ENCODE results near the gene SLC39A7. TPM values are rescaled to one million over a fixed set of nuclear protein-coding genes. Genes with fewer than 3 reads are reported as not detected.

SLC39A7 gene
- total and polyA plus RNA-seq, 8 donors = 9.3 to 119 (median 61.2) TPM

DNA sequence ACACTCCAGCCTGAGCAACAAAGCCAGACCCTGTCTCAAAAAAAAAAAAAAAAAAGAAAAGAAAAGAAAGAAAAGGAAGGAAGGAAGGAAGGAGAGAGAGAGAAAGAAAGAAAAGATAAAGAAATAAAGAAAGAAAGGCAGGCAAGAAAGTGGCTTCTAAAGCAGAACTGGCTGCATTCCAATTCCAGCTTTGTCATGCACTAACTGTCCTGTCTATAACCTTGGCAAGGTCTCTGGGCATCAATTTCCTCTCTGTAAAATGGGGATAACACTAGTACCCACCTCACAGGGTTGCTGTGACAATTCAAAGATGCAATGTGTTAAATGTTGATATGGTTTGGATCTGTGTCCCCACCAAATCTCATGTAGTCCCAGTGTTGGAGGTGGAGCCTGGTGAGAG lies 35.7 kb downstream of the SLC39A7 start:
- no peak for DNase-seq
- Histone ChIP-seq H3K27ac (no peak overlapping the region), H3K27me3 (peaks cover 0 to 50% (median 12%) of the 10 kb centered on the region in 3 donors), H3K4me1 (no peaks in the 10 kb centered on the region), H3K36me3 (no peaks in the 10 kb centered on the region), H3K9me3 (no peaks in the 10 kb centered on the region), H3K4me3 (no peak overlapping the region)
- intact Hi-C loops (cut with DNase I; ENCODE audit: low total_unique reads) = loop anchor here (10.0 kb wide), 1 partner anchor 112 kb away; no protein-coding TSS in a partner anchor
- TF ChIP-seq POLR2A (IDR thresholded peaks at IDR 0.05) = no peak
- TF ChIP-seq CTCF (IDR thresholded peaks at IDR 0.05) = no peak
- TF ChIP-seq EP300 (IDR thresholded peaks at IDR 0.05) = no peak

- 80 to 93% (median 90%) methylated on average over 6 of the region's 6 CpGs for WGBS, 5 donors
- Histone ChIP-seq H3K27me3 (peaks cover 0 to 50% (median 12%) of the 10 kb centered on the region in 3 donors), H3K36me3 (no peaks in the 10 kb centered on the region), H3K27ac (no peak overlapping the region), H3K9me3 (no peaks in the 10 kb centered on the region), H3K4me1 (no peaks in the 10 kb centered on the region), H3K4me3 (no peak overlapping the region)
- TF ChIP-seq POLR2A (IDR thresholded peaks at IDR 0.05) (no peak), POLR2AphosphoS5 (IDR thresholded peaks at IDR 0.05) (no peak)
- intact Hi-C loops (cut with DNase I; ENCODE audit: low total_unique reads) = loop anchor here (10.0 kb wide), 1 partner anchor 112 kb away; no protein-coding TSS in a partner anchor
- DNase-seq = no peak
Measured at GRCh38 chr6:33236852-33237251, 36.2 kb downstream of the SLC39A7 start.

DNA sequence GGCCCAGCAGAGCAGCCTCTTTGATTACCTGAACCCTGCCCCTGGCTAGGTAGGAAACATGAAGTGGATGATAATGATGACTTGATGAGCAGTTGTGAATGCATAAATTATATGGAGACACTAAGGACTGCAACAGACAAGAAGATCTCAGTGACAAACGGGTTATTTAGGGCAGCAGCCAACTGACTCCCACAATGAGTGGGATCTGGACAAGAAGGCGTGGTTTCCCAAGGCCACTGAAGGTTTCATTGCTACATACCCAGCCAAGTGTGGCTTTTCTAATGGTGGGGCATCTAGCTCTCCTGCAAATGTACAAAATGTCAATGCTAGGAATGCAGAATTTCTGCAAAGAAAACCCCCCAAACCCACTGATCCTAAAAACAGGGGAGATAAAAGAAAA lies 37.1 kb downstream of the SLC39A7 start:
- Histone ChIP-seq H3K36me3 (no peaks in the 10 kb centered on the region), H3K9me3 (no peaks in the 10 kb centered on the region), H3K27ac (no peak overlapping the region), H3K4me3 (no peak overlapping the region), H3K4me1 (no peaks in the 10 kb centered on the region), H3K27me3 (peaks cover 0 to 50% (median 12%) of the 10 kb centered on the region in 3 donors)
- no peak for TF ChIP-seq CTCF (IDR thresholded peaks at IDR 0.05)
- TF ChIP-seq POLR2AphosphoS5 (IDR thresholded peaks at IDR 0.05) = no peak
- TF ChIP-seq POLR2A (IDR thresholded peaks at IDR 0.05) = no peak
- TF ChIP-seq EP300 (IDR thresholded peaks at IDR 0.05) = no peak
- no peak for DNase-seq
- intact Hi-C loops (cut with DNase I; ENCODE audit: low total_unique reads) = loop anchor here (10.0 kb wide), 1 partner anchor 113 kb away; no protein-coding TSS in a partner anchor
- WGBS, 5 donors = 60 to 69% (median 68%) methylated on average over 2 of the region's 2 CpGs

GRCh38 chr6:33241968-33242367 lies 41.3 kb downstream of the SLC39A7 start:
- intact Hi-C loops (cut with DNase I; ENCODE audit: low total_unique reads) = loop anchor here (10.0 kb wide), 1 partner anchor 237 kb away; the partner anchor contains the start of gene HLA-DOA
- peaks cover 0 to 19% (median 0%) of the 10 kb centered on the region in 3 donors for H3K27me3 ChIP-seq
- H3K27ac ChIP-seq = no peak overlapping the region
- no peaks in the 10 kb centered on the region for H3K9me3 ChIP-seq
- no peak for TF ChIP-seq POLR2AphosphoS5 (IDR thresholded peaks at IDR 0.05)
- no peak for TF ChIP-seq POLR2A (IDR thresholded peaks at IDR 0.05)
- H3K4me3 ChIP-seq = no peak overlapping the region
- no peaks in the 10 kb centered on the region for H3K4me1 ChIP-seq
- 57 to 69% (median 66%) methylated on average over 3 of the region's 3 CpGs for WGBS, 5 donors
- H3K36me3 ChIP-seq = no peaks in the 10 kb centered on the region
- DNase-seq = no peak

- Histone ChIP-seq H3K27me3 (peaks cover 0 to 19% (median 0%) of the 10 kb centered on the region in 3 donors), H3K4me3 (no peak overlapping the region), H3K4me1 (peaks cover 5 to 12% (median 8%) of the 10 kb centered on the region in 4 donors), H3K36me3 (no peaks in the 10 kb centered on the region), H3K27ac (no peak overlapping the region), H3K9me3 (no peaks in the 10 kb centered on the region)
- WGBS, 5 donors = 33 to 53% (median 39%) methylated on average over 1 of the region's 1 CpG
- TF ChIP-seq POLR2AphosphoS5 (IDR thresholded peaks at IDR 0.05) = no peak
- intact Hi-C loops (cut with DNase I; ENCODE audit: low total_unique reads) = loop anchor here (10.0 kb wide), 1 partner anchor 239 kb away; the partner anchor contains the start of gene HLA-DOA
- no peak for DNase-seq
Measured at GRCh38 chr6:33243476-33243875, 42.8 kb downstream of the SLC39A7 start.

DNA sequence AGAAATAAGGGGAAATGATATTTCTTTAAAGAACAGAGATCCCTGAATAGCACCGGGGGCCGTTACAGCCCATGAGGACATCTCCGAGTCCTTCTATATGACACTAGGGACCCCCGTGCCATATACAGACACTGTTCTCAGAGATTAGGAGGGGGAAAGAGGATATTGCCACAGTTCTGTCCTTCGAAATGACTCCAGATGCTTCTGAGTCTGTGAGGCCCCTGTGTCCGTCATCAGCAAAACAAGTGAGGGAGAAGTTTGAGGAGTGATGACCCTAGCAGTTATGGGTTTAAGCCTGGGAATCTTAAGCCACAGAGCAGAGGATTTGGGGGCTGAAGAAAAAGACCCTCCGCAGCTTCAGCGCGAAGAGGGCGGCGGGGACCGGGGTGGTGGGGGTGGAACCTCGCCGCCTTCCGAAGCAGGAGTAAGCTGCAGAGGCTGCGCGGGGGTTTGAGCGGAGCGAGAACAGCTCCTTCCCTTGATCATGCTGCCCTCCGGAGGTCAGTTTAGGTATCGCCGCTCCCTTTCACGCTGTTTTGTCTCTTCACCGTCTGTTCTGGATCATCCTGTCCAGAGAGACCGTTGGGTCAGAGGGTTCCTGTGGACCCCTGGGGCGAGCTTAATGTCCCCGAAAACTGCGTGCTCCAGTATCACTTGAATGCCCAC lies 47.4 kb downstream of the SLC39A7 start:
- H3K27ac ChIP-seq = peak overlapping the region; percentile 46 to 97 (median 95)
- peak in 5 of 7 experiments; percentile 96 to 97 (median 97) for TF ChIP-seq CTCF (IDR thresholded peaks at IDR 0.05)
- no peak for TF ChIP-seq POLR2A (IDR thresholded peaks at IDR 0.05)
- TF ChIP-seq EP300 (IDR thresholded peaks at IDR 0.05) = no peak
- TF ChIP-seq POLR2AphosphoS5 (IDR thresholded peaks at IDR 0.05) = peak in 2 of 3 donors; percentile 13 to 67
- DNase-seq = peak; percentile 92 to 94
- H3K36me3 ChIP-seq = peaks cover 0 to 17% (median 16%) of the 10 kb centered on the region in 4 donors
- intact Hi-C loops (cut with DNase I; ENCODE audit: low total_unique reads) = loop anchor here (5.0 to 10.0 kb wide), 2 partner anchors 86 to 243 kb away; partner anchors contain the start of gene HLA-DOA
- no peaks in the 10 kb centered on the region for H3K9me3 ChIP-seq
- peaks cover 22 to 40% (median 28%) of the 10 kb centered on the region in 4 donors for H3K4me1 ChIP-seq
- peak overlapping the region; percentile 45 to 61 (median 52) for H3K4me3 ChIP-seq
- 2 to 10% (median 3%) methylated on average over 12 to 28 of the region's 28 CpGs for WGBS, 5 donors
- no peaks in the 10 kb centered on the region for H3K27me3 ChIP-seq

Measured in stomach (tissue), 9 donors.